GM23248 (cell line): ENCODE measurements around the gene KATNB1.

Source experiments
- EZH2 ChIP-seq: fragments of 200-600 bp; sonication (generic); IDR thresholded peaks from 2 replicates; pipeline ENCODE4 v1.6.1; 2018; ENCODE audit warnings: antibody characterized with exemption, mild to moderate bottlenecking; ENCODE audit not compliant: insufficient read depth, poor library complexity, severe bottlenecking
- EZH2phosphoT487 ChIP-seq: fragments of 200-600 bp; sonication (generic); IDR thresholded peaks from 2 replicates; pipeline ENCODE4 v1.6.1; 2018; ENCODE audit warnings: antibody characterized with exemption, moderate library complexity, mild to moderate bottlenecking, low read depth; ENCODE audit not compliant: insufficient read depth

DNA sequence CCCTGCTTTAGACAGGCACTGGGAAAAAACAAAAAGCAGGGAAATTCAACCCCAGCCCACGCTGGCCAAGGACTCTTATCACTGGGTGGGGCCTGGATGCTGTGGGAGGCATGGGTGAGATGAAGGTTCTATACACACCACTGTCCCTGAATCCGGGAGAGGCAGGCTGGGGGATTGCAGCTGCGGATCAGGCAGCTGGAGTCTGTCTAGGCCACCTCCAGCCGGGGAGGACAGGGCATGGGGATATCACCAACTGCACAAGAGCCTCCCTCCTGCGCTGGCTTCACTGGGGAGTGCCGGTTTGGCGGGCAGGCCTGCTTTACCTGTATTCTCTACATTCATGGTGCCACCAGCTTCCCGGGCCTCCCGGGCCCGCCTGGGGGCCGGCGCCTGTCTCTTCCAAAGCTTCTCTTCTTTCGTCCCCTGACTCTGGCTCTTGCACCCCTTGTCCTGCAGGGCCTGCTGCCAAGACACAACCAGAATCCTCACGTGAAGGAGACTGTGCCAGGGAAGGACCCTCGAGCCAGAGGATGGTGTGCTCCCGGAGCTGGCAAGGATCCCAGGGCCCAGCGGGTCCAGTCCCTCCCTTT lies 52.8 kb downstream of the KATNB1 start:
- TF ChIP-seq EZH2 = no peak
- TF ChIP-seq EZH2phosphoT487 = no peak
